ENCODE measurements around the gene TNC. TPM values are rescaled to one million over a fixed set of nuclear protein-coding genes. Genes with fewer than 3 reads are reported as not detected.

TNC gene
- total RNA-seq, 2 donors from 2014 or later: 35.4 to 92.5 TPM

DNA sequence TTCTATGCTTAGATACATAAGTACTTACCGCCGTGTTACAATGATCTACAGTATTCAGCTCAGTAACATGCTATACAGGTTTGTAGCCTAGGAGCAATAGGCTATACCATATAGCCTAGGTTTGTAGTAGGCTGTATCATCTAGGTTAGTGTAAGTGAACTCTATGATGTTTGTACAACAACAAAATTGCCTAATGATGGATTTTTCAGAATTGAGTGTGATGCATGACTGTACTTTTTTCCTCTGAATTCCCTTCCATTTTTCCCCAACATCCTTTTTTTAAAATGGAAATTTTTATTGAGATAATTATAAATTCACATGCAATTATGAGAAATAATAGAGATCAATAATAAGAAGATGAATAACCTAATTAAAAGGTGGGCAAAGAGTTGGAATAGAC, 119.6 kb downstream of the TNC start:
- no peaks in the 10 kb centered on the region for H3K27me3 ChIP-seq (replicated peaks; ENCODE audit: insufficient read depth)
- no peaks in the 10 kb centered on the region for H3K9me3 ChIP-seq
- H3K36me3 ChIP-seq: no peaks in the 10 kb centered on the region
- TF ChIP-seq, protein P1, sequence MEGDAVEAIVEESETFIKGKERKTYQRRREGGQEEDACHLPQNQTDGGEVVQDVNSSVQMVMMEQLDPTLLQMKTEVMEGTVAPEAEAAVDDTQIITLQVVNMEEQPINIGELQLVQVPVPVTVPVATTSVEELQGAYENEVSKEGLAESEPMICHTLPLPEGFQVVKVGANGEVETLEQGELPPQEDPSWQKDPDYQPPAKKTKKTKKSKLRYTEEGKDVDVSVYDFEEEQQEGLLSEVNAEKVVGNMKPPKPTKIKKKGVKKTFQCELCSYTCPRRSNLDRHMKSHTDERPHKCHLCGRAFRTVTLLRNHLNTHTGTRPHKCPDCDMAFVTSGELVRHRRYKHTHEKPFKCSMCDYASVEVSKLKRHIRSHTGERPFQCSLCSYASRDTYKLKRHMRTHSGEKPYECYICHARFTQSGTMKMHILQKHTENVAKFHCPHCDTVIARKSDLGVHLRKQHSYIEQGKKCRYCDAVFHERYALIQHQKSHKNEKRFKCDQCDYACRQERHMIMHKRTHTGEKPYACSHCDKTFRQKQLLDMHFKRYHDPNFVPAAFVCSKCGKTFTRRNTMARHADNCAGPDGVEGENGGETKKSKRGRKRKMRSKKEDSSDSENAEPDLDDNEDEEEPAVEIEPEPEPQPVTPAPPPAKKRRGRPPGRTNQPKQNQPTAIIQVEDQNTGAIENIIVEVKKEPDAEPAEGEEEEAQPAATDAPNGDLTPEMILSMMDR (IDR thresholded peaks at IDR 0.05): no peak
- TF ChIP-seq POLR2AphosphoS5 (IDR thresholded peaks at IDR 0.05): no peak
- TF ChIP-seq POLR2A (IDR thresholded peaks at IDR 0.05): no peak
- H3K4me1 ChIP-seq (replicated peaks): no peaks in the 10 kb centered on the region
- H3K4me3 ChIP-seq: no peak overlapping the region
- WGBS: 90% methylated on average over 2 of the region's 2 CpGs
- intact Hi-C loops (cut with DNase I): no loop called here
- H3K27ac ChIP-seq: no peak overlapping the region
- DNase-seq (ENCODE audit: low spot score): no peak

DNA sequence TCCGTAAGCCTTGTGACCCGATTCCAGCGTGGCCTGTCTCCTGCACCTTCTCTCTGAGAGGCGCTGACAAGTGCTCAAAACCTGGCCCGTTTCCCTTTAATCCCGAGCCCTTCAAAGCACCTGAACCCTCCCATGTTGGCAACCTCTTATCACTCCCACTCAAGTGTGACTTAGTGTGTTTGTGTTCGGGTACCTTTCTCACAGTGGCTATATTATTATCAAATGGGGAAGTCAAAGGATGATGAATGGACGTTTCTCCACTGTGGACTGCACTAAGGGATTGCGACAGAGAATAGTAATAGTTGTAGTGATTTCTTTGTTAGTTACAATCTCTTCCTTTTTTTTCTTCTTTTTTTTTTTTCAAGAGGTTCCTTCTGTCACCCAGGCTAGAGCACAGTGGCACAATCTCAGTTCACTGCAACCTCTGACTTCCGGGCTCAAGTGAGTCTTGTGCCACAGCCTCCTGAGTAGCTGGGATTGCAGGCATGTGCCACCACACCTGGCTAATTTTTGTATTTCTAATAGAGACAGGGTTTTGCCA, 122.2 kb downstream of the TNC start:
- H3K27me3 ChIP-seq (replicated peaks; ENCODE audit: insufficient read depth): no peaks in the 10 kb centered on the region
- no peak overlapping the region for H3K4me3 ChIP-seq
- 57% methylated on average over 10 of the region's 10 CpGs for WGBS
- no peaks in the 10 kb centered on the region for H3K4me1 ChIP-seq (replicated peaks)
- TF ChIP-seq, protein P1 (IDR thresholded peaks at IDR 0.05): no peak
- TF ChIP-seq POLR2A (IDR thresholded peaks at IDR 0.05) (no peak), POLR2AphosphoS5 (IDR thresholded peaks at IDR 0.05) (no peak)
- no peak for DNase-seq (ENCODE audit: low spot score)
- H3K9me3 ChIP-seq: no peaks in the 10 kb centered on the region
- no peak overlapping the region for H3K27ac ChIP-seq
- intact Hi-C loops (cut with DNase I): no loop called here
- no peaks in the 10 kb centered on the region for H3K36me3 ChIP-seq

DNA sequence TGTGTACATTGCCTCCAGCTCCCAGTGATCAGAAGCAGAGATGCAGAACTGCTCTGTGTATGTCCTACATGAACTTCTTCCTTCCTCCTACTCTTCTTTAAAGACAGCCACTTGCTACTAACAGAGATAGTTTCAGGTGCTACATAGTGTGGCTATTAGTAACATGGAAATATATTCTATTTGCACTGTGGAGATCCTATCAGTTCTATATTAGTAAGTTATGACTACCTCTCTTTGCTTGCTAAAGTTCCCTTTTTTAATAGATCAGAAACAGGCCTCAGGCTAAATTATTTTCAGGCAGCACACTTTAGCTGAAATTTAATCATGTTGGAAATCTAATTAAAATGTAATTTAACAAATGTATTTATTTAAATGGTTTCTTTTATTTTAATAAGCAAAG, 123.2 kb downstream of the TNC start:
- peaks cover 2% of the 10 kb centered on the region for H3K27me3 ChIP-seq (replicated peaks; ENCODE audit: insufficient read depth)
- intact Hi-C loops (cut with DNase I): no loop called here
- H3K4me3 ChIP-seq: no peak overlapping the region
- H3K27ac ChIP-seq: no peak overlapping the region
- no peaks in the 10 kb centered on the region for H3K9me3 ChIP-seq
- no peaks in the 10 kb centered on the region for H3K4me1 ChIP-seq (replicated peaks)
- DNase-seq (ENCODE audit: low spot score): no peak
- TF ChIP-seq POLR2A (IDR thresholded peaks at IDR 0.05) (no peak), POLR2AphosphoS5 (IDR thresholded peaks at IDR 0.05) (no peak)
- TF ChIP-seq, protein P1 (IDR thresholded peaks at IDR 0.05): no peak
- no peaks in the 10 kb centered on the region for H3K36me3 ChIP-seq

DNA sequence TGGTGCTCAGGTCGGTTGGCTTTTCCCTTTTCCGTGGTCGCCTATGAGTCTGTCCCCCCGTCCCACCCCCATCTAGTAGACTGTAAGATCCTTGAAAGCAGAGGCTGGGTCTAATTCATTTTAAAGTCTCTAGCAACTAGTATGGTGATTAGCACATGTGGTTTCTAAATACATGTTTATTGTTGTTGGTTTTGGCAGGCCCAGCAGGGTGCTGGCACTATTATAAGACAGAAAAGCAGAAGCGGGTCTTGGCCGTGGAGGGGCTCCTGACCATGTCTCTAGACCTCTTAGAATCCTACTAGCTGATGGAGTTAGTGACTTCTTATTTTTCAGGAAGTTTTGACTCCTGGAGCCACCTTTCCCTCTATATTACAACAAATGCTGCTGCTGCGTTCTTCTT, 126.1 kb downstream of the TNC start:
- no peaks in the 10 kb centered on the region for H3K9me3 ChIP-seq
- 63% methylated on average over 7 of the region's 7 CpGs for WGBS
- intact Hi-C loops (cut with DNase I): no loop called here
- no peak for DNase-seq (ENCODE audit: low spot score)
- no peak overlapping the region for H3K4me3 ChIP-seq
- H3K27me3 ChIP-seq (replicated peaks; ENCODE audit: insufficient read depth): peaks cover 6% of the 10 kb centered on the region
- TF ChIP-seq POLR2AphosphoS5 (IDR thresholded peaks at IDR 0.05) (no peak), POLR2A (IDR thresholded peaks at IDR 0.05) (no peak)
- TF ChIP-seq, protein P1 (IDR thresholded peaks at IDR 0.05): no peak
- no peak overlapping the region for H3K27ac ChIP-seq
- no peaks in the 10 kb centered on the region for H3K36me3 ChIP-seq
- no peaks in the 10 kb centered on the region for H3K4me1 ChIP-seq (replicated peaks)

DNA sequence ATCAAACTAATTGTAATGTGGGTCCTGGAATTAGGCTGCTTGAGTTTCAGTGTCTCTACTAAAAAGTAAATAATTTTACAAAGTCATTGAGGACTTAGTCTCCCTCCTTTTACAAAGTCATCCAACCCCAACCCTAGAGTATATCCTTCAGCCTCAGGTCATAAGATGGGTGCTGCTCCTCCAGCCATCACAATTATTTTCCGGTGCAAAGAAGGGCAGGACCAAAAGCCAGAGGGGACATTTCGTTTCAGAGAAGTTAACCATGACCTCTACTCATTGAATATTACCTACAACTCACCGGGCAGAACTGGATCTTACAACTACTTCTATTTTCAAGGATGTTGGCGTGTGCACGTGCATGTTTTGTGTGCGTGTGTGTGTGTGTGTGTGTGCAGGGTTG, 127.1 kb downstream of the TNC start:
- H3K4me3 ChIP-seq: no peak overlapping the region
- H3K9me3 ChIP-seq: no peaks in the 10 kb centered on the region
- peaks cover 6% of the 10 kb centered on the region for H3K27me3 ChIP-seq (replicated peaks; ENCODE audit: insufficient read depth)
- 83% methylated on average over 6 of the region's 6 CpGs for WGBS
- TF ChIP-seq, protein P1 (IDR thresholded peaks at IDR 0.05): no peak
- no peak for TF ChIP-seq POLR2A (IDR thresholded peaks at IDR 0.05)
- TF ChIP-seq POLR2AphosphoS5 (IDR thresholded peaks at IDR 0.05): no peak
- no peaks in the 10 kb centered on the region for H3K36me3 ChIP-seq
- H3K27ac ChIP-seq: no peak overlapping the region
- no peaks in the 10 kb centered on the region for H3K4me1 ChIP-seq (replicated peaks)
- intact Hi-C loops (cut with DNase I): no loop called here
- no peak for DNase-seq (ENCODE audit: low spot score)

Measured in prostate gland (tissue), 2 donors.